ENCODE results near the gene EIPR1. TPM values are rescaled to one million over a fixed set of nuclear protein-coding genes. Genes with fewer than 3 reads are reported as not detected.

Gene EIPR1
- polyA plus RNA-seq, 2 of the 4 experiments (the other 2 are of a cell fraction), result 55.0 to 65.0 TPM

- H3K4me1 ChIP-seq, result no peaks in the 10 kb centered on the region
- TF ChIP-seq EHMT2 (IDR thresholded peaks at IDR 0.05; ENCODE audit: low read depth), result no peak
- TF ChIP-seq SREBF2 (IDR thresholded peaks at IDR 0.05), result no peak
- TF ChIP-seq NPAS2 (CRISPR knock-in tag; IDR thresholded peaks at IDR 0.05; ENCODE audit: borderline replicate concordance), result no peak
- no peak for TF ChIP-seq E2F6 (IDR thresholded peaks at IDR 0.05; ENCODE audit: borderline replicate concordance, low read depth)
- TF ChIP-seq USF2 (IDR thresholded peaks at IDR 0.05), result no peak
- TF ChIP-seq POLR2AphosphoS2 (conservative IDR thresholded peaks at IDR 0.05; ENCODE audit: low read length), result no peak
- no peak for TF ChIP-seq PBX3 (IDR thresholded peaks at IDR 0.05)
- no peak for TF ChIP-seq CHD4 (IDR thresholded peaks at IDR 0.05; ENCODE audit: borderline replicate concordance)
- no peak for TF ChIP-seq HES2 (IDR thresholded peaks at IDR 0.05)
- TF ChIP-seq RFX5 (IDR thresholded peaks at IDR 0.05), result no peak
- POLR2A ChIA-PET, result no interaction called here
- H3K4me3 ChIP-seq, result no peak overlapping the region
- WGBS (ENCODE audit: missing lambda C conversion rate), result 87% methylated on average over 13 of the region's 13 CpGs
- H3K4me2 ChIP-seq, result no peak overlapping the region
- DNase-seq (ENCODE audit: low read depth in 1 of 2, low spot score in 1 of 2) (no peak), ATAC-seq (no peak), FAIRE-seq (no peak)
- CTCF ChIA-PET, result interaction anchor here (0.5 to 0.9 kb wide), 4 partner anchors 9 to 42 kb away, joined by 3 to 4 read pairs (median 3); no protein-coding TSS in a partner anchor
- no peak overlapping the region for H3K27ac ChIP-seq
- H3K9me3 ChIP-seq, result no peaks in the 10 kb centered on the region
Measured at GRCh38 chr2:3420076-3420768, 42.6 kb upstream of the EIPR1 start.

DNA sequence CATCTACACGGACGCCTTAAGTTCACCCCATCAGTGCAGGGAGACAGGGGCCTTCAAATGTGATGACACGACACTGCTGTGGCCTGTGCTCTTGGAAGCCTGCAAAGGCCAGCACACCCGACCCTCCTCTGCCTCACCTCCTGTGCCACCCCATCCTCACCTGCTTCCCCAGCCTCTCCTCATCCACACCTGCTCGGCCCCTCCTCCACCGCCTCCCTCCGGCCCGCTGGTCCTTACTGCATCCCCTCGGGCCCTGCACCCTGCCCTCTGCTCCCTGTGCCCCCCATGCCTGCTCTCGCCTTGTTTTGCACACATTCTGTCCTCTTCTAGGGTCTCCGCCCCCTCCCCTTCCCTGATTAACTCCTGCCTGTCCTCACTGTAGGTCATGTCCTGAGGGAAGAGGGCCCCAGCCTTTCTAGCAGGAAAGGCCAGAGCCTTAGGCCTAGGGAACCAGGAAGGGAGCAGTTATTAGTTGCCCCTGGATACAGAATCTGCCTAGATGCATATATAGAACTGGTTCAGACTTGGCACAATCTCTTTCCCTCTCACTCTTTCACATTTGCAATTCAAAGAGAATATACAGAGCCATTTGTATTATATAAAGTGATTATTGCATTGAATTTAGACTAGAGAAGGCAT lies 41.3 kb upstream of the EIPR1 start:
- Histone ChIP-seq H3K4me2 (no peak overlapping the region), H3K4me3 (no peak overlapping the region), H3K9me3 (no peaks in the 10 kb centered on the region), H3K27ac (no peak overlapping the region), H3K4me1 (no peaks in the 10 kb centered on the region)
- ATAC-seq (no peak), FAIRE-seq (no peak), DNase-seq (ENCODE audit: low read depth in 1 of 2, low spot score in 1 of 2) (no peak)
- POLR2A ChIA-PET, result no interaction called here
- WGBS (ENCODE audit: missing lambda C conversion rate), result 87% methylated on average over 11 of the region's 11 CpGs
- CTCF ChIA-PET, result no interaction called here
- TF ChIP-seq BHLHE40 (IDR thresholded peaks at IDR 0.05; ENCODE audit: low read depth, low read length) (no peak), CBX8 (IDR thresholded peaks at IDR 0.05) (no peak), CTCF (IDR thresholded peaks at IDR 0.05) (no peak), GATA3 (IDR thresholded peaks at IDR 0.05; ENCODE audit: borderline replicate concordance) (no peak), FOSL2 (IDR thresholded peaks at IDR 0.05) (no peak), FOSL2 (CRISPR knock-in tag; IDR thresholded peaks at IDR 0.05) (no peak), HDAC2 (IDR thresholded peaks at IDR 0.05) (no peak), HOXB13 (CRISPR knock-in tag; IDR thresholded peaks at IDR 0.05; ENCODE audit: low read depth) (no peak), POLR2AphosphoS2 (conservative IDR thresholded peaks at IDR 0.05; ENCODE audit: low read length) (no peak), FOXS1 (CRISPR knock-in tag; IDR thresholded peaks at IDR 0.05) (no peak), PBX3 (IDR thresholded peaks at IDR 0.05) (no peak), PHF8 (IDR thresholded peaks at IDR 0.05; ENCODE audit: borderline replicate concordance, low read depth) (no peak), MAZ (IDR thresholded peaks at IDR 0.05; ENCODE audit: borderline replicate concordance, low read depth, low read length) (no peak), HOXB5 (CRISPR knock-in tag; IDR thresholded peaks at IDR 0.05) (no peak), ZC3H11A (IDR thresholded peaks at IDR 0.05) (no peak), JUNB (IDR thresholded peaks at IDR 0.05) (no peak), EHMT2 (IDR thresholded peaks at IDR 0.05; ENCODE audit: low read depth) (no peak), RNF2 (IDR thresholded peaks at IDR 0.05; ENCODE audit: borderline replicate concordance, low read depth) (no peak)
- TF ChIP-seq, protein P1, sequence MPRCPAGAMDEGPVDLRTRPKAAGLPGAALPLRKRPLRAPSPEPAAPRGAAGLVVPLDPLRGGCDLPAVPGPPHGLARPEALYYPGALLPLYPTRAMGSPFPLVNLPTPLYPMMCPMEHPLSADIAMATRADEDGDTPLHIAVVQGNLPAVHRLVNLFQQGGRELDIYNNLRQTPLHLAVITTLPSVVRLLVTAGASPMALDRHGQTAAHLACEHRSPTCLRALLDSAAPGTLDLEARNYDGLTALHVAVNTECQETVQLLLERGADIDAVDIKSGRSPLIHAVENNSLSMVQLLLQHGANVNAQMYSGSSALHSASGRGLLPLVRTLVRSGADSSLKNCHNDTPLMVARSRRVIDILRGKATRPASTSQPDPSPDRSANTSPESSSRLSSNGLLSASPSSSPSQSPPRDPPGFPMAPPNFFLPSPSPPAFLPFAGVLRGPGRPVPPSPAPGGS (IDR thresholded peaks at IDR 0.05), result no peak
